ENCODE data around the gene INAFM2.

The INAFM2 gene

GRCh38 chr15:40369474-40369869, 46.0 kb downstream of the INAFM2 start (continued):
- TF ChIP-seq BCL6B (tag by site-specific recombination; IDR thresholded peaks at IDR 0.05), result no peak

GRCh38 chr15:40369971-40370370, 46.5 kb downstream of the INAFM2 start:
- ChIA-PET POLR2A (no interaction called here), CTCF (interaction anchor here (0.5 to 2.0 kb wide), 4 partner anchors 13 to 91 kb away, joined by 3 to 11 read pairs (median 4); no protein-coding TSS in a partner anchor)
- TF ChIP-seq KLF8 (tag by site-specific recombination; IDR thresholded peaks at IDR 0.05) (no peak), ZNF140 (tag by site-specific recombination; IDR thresholded peaks at IDR 0.05) (no peak), ZNF404 (tag by site-specific recombination; IDR thresholded peaks at IDR 0.05) (no peak), HOXA7 (CRISPR knock-in tag; IDR thresholded peaks at IDR 0.05; ENCODE audit: borderline replicate concordance) (no peak), ZNF580 (tag by site-specific recombination; IDR thresholded peaks at IDR 0.05) (no peak), ZNF513 (tag by site-specific recombination; IDR thresholded peaks at IDR 0.05) (no peak), ZFP69B (tag by site-specific recombination; IDR thresholded peaks at IDR 0.05) (no peak), ZNF623 (tag by site-specific recombination; IDR thresholded peaks at IDR 0.05) (no peak), ZNF747 (tag by site-specific recombination; IDR thresholded peaks at IDR 0.05) (no peak)
- TF ChIP-seq, protein P1, sequence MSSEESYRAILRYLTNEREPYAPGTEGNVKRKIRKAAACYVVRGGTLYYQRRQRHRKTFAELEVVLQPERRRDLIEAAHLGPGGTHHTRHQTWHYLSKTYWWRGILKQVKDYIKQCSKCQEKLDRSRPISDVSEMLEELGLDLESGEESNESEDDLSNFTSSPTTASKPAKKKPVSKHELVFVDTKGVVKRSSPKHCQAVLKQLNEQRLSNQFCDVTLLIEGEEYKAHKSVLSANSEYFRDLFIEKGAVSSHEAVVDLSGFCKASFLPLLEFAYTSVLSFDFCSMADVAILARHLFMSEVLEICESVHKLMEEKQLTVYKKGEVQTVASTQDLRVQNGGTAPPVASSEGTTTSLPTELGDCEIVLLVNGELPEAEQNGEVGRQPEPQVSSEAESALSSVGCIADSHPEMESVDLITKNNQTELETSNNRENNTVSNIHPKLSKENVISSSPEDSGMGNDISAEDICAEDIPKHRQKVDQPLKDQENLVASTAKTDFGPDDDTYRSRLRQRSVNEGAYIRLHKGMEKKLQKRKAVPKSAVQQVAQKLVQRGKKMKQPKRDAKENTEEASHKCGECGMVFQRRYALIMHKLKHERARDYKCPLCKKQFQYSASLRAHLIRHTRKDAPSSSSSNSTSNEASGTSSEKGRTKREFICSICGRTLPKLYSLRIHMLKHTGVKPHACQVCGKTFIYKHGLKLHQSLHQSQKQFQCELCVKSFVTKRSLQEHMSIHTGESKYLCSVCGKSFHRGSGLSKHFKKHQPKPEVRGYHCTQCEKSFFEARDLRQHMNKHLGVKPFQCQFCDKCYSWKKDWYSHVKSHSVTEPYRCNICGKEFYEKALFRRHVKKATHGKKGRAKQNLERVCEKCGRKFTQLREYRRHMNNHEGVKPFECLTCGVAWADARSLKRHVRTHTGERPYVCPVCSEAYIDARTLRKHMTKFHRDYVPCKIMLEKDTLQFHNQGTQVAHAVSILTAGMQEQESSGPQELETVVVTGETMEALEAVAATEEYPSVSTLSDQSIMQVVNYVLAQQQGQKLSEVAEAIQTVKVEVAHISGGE (tag by site-specific recombination; conservative IDR thresholded peaks at IDR 0.05; ENCODE audit: low read depth), result no peak
- TF ChIP-seq, protein P2, sequence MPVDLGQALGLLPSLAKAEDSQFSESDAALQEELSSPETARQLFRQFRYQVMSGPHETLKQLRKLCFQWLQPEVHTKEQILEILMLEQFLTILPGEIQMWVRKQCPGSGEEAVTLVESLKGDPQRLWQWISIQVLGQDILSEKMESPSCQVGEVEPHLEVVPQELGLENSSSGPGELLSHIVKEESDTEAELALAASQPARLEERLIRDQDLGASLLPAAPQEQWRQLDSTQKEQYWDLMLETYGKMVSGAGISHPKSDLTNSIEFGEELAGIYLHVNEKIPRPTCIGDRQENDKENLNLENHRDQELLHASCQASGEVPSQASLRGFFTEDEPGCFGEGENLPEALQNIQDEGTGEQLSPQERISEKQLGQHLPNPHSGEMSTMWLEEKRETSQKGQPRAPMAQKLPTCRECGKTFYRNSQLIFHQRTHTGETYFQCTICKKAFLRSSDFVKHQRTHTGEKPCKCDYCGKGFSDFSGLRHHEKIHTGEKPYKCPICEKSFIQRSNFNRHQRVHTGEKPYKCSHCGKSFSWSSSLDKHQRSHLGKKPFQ (tag by site-specific recombination; IDR thresholded peaks at IDR 0.05), result no peak
- Histone ChIP-seq H3K4me1 (ENCODE audit: control insufficient read depth, insufficient read depth, low read length) (no peaks in the 10 kb centered on the region), H3K27ac (ENCODE audit: extremely low read depth, low read depth, low read length) (no peak overlapping the region), H3K9me3 (ENCODE audit: control insufficient read depth, insufficient read depth, low read depth, low read length) (no peaks in the 10 kb centered on the region), H3K36me3 (ENCODE audit: control insufficient read depth in 2 of 2, insufficient read depth in 1 of 2, low read length in 2 of 2) (no peaks in the 10 kb centered on the region), H3K4me3 (ENCODE audit: low read depth, low read length) (no peak overlapping the region)

DNA sequence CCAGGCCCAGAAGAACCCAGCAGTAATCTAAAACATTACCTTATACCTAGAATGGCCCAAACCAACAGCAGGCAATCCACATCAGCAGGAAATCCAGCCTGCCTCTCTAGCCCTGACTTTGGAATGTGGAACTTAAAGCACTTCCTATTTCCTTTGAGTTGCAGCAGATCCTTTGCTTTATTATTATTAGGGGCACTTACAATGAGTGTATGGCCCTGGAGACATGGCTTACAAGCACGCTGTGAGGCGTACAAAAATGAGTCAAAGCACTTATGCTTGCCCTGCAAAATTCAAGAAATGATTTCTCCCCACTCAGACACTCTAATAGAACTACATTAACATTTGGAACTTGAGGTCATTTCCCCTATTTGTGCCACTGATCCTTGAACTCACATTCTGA, 49.5 kb downstream of the INAFM2 start:
- H3K36me3 ChIP-seq (ENCODE audit: control insufficient read depth in 2 of 2, insufficient read depth in 1 of 2, low read length in 2 of 2), result no peaks in the 10 kb centered on the region
- CTCF ChIA-PET, result no interaction called here
- POLR2A ChIA-PET, result no interaction called here
- TF ChIP-seq ZBTB49 (tag by site-specific recombination; IDR thresholded peaks at IDR 0.05; ENCODE audit: low read depth), result no peak
- TF ChIP-seq ZNF174 (tag by site-specific recombination; IDR thresholded peaks at IDR 0.05), result no peak
- no peak for TF ChIP-seq ELK4 (IDR thresholded peaks at IDR 0.05; ENCODE audit: borderline replicate concordance, low read depth, low read length)
- TF ChIP-seq ZNF473 (tag by site-specific recombination; IDR thresholded peaks at IDR 0.05), result no peak
- no peak overlapping the region for H3K4me3 ChIP-seq (ENCODE audit: low read depth, low read length)
- no peaks in the 10 kb centered on the region for H3K4me1 ChIP-seq (ENCODE audit: control insufficient read depth, insufficient read depth, low read length)
- H3K27ac ChIP-seq (ENCODE audit: extremely low read depth, low read depth, low read length), result no peak overlapping the region
- H3K9me3 ChIP-seq (ENCODE audit: control insufficient read depth, insufficient read depth, low read depth, low read length), result no peaks in the 10 kb centered on the region
